Tibial artery (tissue), 4 donors: ENCODE measurements around the gene SPOCK2.

Experiments
- DNase-seq, 2 donors: peaks; one replicate each; pipeline ENCODE4 v3.0.0-alpha.2; 2019
- H3K27ac ChIP-seq, 2 donors: fragments of 200-600 bp; sonication (generic) in 1 of 2; 1 replicate in 1 of 2; 2 replicates in 1 of 2; pipeline ENCODE4 v1.5.1; 2018 to 2019; ENCODE audit warnings: mild to moderate bottlenecking in 1 of 2
- H3K27me3 ChIP-seq, 2 donors: fragments of 200-600 bp; sonication (generic) in 1 of 2; one replicate each; pipeline versions ENCODE4 v1.5.1 to v1.6.0; 2016 to 2019
- H3K36me3 ChIP-seq, 3 donors: fragments of 200-600 bp; sonication (generic) in 2 of 3; one replicate each; pipeline ENCODE4 v1.5.1; 2016 to 2019; ENCODE audit warnings: mild to moderate bottlenecking in 2 of 3
- H3K4me1 ChIP-seq, 4 donors: fragments of 200-600 bp; sonication (generic) in 2 of 4; 1 replicate in 3 of 4; 2 replicates in 1 of 4; pipeline ENCODE4 v1.5.1; 2016 to 2019
- H3K4me3 ChIP-seq, 2 donors: fragments of 200-600 bp; sonication (generic) in 1 of 2; 1 replicate in 1 of 2; 2 replicates in 1 of 2; pipeline ENCODE4 v1.5.1; 2018 to 2019; ENCODE audit warnings: mild to moderate bottlenecking in 2 of 2
- H3K9me3 ChIP-seq, 3 donors: fragments of 200-600 bp; sonication (generic) in 1 of 3; one replicate each; pipeline ENCODE4 v1.5.1; 2016 to 2019
- intact Hi-C: fragments of 100-400 bp; cut with DNase I; formaldehyde crosslinking; loops from one replicate; pipeline ENCODE4 v1.15.0; 2023; ENCODE audit warnings: low total_unique reads
- TF ChIP-seq, protein P1 (sequence below), 2 experiments: fragments of 200-600 bp in 1 of 2; fragments of 450-650 bp in 1 of 2; IDR thresholded peaks; one replicate each; pipeline ENCODE4 v1.5.1; 2017 to 2019; ENCODE audit warnings: antibody characterized with exemption in 2 of 2, mild to moderate bottlenecking in 1 of 2, moderate library complexity in 1 of 2

Gene SPOCK2

DNA sequence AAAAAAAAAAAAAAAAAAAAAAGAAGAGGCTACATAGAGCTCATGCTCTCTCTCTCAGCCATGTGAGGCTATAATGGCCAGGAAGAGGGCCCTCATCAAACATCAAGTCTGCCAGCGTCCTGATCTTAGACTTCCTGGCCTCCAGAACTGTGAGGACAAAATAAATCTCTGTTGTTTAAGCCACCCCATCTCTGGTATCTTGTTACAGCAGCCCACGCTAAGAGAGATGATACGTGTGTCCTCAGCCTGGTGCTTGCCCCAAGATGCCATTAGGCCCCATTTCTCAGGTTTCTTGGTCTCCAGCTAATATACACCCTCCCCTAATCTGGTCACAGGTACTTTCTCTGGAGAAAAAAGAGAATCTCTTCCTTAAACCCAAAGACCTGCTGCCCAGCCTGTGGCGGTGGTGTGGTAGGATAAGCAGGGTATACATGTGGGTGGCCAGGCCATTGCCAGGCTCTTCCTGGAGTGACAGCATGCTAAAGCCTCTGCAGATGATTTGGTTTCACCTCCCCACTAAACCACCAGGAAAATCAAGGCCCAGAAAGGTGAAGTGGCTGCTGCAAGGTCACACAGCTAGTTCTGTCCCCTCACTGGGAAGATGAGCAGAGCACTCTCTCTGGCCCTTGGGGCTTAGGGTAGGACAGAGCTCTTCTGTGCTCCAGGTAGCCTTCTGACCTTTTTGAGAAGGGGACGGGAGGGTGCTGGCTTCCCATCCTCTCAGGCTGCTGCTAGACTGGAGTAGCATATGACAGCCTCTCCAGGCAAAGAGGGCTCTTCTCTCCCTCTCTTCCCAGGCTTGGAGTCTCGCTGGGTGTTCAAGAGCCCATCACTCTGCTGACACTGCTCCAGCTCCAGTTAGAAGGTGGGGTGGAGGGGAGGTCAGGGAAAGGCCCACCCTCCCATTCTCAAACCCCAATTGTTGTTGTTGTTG, 5.2 kb downstream of the SPOCK2 start:
- H3K27me3 ChIP-seq: peaks cover 3 to 16% of the 10 kb centered on the region in 2 donors
- H3K27ac ChIP-seq: no peak overlapping the region
- DNase-seq: no peak
- H3K4me1 ChIP-seq: peaks cover 0 to 14% (median 12%) of the 10 kb centered on the region in 4 donors
- intact Hi-C loops: no loop called here
- no peaks in the 10 kb centered on the region for H3K36me3 ChIP-seq
- no peak overlapping the region for H3K4me3 ChIP-seq
- H3K9me3 ChIP-seq: no peaks in the 10 kb centered on the region
- TF ChIP-seq, protein P1, sequence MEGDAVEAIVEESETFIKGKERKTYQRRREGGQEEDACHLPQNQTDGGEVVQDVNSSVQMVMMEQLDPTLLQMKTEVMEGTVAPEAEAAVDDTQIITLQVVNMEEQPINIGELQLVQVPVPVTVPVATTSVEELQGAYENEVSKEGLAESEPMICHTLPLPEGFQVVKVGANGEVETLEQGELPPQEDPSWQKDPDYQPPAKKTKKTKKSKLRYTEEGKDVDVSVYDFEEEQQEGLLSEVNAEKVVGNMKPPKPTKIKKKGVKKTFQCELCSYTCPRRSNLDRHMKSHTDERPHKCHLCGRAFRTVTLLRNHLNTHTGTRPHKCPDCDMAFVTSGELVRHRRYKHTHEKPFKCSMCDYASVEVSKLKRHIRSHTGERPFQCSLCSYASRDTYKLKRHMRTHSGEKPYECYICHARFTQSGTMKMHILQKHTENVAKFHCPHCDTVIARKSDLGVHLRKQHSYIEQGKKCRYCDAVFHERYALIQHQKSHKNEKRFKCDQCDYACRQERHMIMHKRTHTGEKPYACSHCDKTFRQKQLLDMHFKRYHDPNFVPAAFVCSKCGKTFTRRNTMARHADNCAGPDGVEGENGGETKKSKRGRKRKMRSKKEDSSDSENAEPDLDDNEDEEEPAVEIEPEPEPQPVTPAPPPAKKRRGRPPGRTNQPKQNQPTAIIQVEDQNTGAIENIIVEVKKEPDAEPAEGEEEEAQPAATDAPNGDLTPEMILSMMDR (IDR thresholded peaks at IDR 0.05): no peak

DNA sequence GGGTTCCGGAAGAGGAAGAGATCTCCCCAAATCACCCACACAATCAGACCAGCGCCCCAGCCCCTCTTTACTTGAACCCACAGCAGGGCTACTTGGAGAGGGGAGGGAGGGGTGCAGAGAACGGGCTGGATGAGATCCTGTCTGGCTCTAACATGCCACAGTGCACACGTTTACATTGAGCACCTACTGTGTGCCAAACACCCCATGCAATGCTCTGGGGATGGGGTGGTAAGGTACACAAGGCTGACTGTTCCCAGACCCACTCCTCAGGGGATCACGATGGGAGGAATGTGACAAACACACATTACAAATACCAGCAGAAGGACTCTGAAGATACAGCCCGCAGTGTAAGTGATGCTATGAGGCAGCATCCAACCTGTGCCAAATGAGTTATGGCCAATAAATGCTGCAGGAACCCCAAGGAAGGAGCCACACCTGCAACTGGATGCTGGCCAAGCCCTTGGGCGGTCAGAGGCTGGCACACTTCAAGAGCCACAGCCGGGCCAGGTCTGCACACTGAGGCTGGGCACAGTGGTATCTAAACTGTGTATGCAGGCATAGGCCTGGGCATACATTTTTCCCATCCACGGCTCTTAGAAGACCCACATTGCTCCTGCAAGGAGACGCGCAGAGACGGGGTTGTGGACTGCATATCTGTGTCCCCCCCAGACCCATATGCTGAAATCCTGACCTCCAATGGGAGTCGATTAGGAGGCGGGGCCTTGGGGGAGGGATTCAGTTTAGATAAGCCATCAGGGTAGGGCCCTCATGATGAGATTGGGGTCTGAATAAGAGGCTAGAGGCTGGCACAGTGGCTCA, 6.4 kb downstream of the SPOCK2 start:
- no peak for DNase-seq
- intact Hi-C loops: no loop called here
- no peaks in the 10 kb centered on the region for H3K9me3 ChIP-seq
- H3K4me1 ChIP-seq: peaks cover 0 to 3% (median under 1%) of the 10 kb centered on the region in 4 donors
- peaks cover 0 to 5% of the 10 kb centered on the region in 2 donors for H3K27me3 ChIP-seq
- no peak overlapping the region for H3K27ac ChIP-seq
- TF ChIP-seq, protein P1 (IDR thresholded peaks at IDR 0.05): no peak
- H3K4me3 ChIP-seq: no peak overlapping the region
- no peaks in the 10 kb centered on the region for H3K36me3 ChIP-seq

DNA sequence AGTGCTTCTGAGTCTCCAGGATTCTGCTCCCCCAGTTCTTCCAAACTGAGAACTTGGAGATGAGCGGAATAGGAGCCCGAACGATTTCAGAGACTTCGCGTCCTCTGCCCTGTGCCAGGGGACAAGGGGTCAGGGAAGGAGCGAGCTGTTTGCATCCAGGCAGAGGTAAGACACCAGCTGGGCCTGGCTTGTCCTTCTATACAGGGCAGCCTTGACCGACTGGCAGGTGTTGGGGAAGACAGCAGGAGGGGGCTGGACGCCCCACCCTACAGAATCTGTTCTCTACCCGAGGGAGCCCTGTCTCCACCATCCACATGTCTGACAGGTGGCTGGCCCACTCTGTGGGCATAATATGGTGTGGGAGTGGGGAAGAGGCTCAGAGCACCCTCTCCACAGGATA, 7.1 kb downstream of the SPOCK2 start:
- no peaks in the 10 kb centered on the region for H3K4me1 ChIP-seq
- intact Hi-C loops: no loop called here
- DNase-seq: no peak
- H3K27me3 ChIP-seq: no peaks in the 10 kb centered on the region
- TF ChIP-seq, protein P1 (IDR thresholded peaks at IDR 0.05): no peak
- no peaks in the 10 kb centered on the region for H3K36me3 ChIP-seq
- H3K4me3 ChIP-seq: no peak overlapping the region
- H3K9me3 ChIP-seq: no peaks in the 10 kb centered on the region
- no peak overlapping the region for H3K27ac ChIP-seq

DNA sequence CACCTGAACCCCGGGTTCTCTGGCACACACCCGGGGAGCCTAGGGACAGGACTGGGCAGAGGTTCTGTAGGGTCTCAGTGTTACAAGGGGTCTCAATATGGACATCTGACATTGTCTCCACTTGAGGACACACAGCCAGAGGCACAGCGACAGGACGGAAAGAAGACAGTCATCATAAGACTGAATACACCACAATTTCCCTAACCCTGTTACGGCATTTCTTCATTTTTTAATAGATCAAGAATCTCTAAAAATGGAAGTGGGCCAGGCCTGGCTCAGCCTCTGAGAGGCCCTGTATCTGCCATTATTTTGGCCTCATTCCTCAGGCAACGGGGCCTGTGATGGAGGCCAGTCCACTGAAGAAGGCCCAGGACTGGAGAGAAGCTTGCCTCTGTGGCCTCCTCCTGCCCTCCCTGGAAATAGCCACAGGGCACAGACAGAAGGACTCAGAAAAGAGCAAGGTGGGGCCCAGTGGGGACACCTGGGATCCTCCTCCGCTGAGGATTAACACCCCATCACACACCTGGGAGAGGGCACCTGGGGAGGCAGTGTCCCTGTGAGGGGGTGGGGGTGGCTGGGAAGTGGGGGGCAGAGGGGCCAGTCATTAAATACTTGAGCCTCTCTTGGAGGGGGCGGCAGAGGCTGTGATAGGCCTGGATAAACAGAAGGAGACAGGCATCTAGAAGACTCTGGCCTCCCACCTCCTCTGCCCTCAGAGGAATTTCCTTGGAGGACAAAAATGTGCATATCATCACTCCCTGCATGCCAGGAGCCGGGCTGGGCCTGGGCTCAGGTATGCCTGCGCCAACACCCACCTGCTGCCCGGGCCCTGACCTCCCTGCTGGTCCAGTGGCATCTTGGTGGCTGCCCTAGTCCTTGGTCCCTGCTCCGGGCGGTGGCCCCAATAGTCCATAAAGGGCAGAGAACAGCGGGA, 8.0 kb downstream of the SPOCK2 start:
- no peak for DNase-seq
- no peak overlapping the region for H3K27ac ChIP-seq
- H3K36me3 ChIP-seq: no peaks in the 10 kb centered on the region
- no peak overlapping the region for H3K4me3 ChIP-seq
- peaks cover 0 to 3% of the 10 kb centered on the region in 2 donors for H3K27me3 ChIP-seq
- intact Hi-C loops: no loop called here
- no peaks in the 10 kb centered on the region for H3K4me1 ChIP-seq
- TF ChIP-seq, protein P1 (IDR thresholded peaks at IDR 0.05): no peak
- no peaks in the 10 kb centered on the region for H3K9me3 ChIP-seq

DNA sequence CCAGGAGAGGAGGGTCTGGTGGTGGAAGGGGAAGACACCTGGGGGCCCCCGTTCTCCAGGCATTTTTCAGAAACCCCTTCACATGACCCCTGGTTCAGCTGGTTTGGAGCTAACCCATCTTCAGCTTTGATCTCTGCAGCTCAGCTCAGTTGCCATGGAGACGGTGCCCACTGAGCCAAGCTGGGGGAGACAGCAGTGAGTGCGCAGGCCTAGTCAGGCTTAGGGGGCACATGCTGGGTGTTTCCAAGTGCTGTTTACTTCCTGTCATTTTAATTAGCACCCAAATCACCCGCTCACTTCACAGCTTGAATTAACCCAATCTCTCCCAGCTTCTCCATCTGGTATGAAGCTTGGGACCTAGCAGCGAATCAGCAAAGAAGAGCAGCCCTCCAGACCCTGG, 9.0 kb downstream of the SPOCK2 start:
- Histone ChIP-seq H3K27ac (no peak overlapping the region), H3K9me3 (no peaks in the 10 kb centered on the region), H3K4me1 (no peaks in the 10 kb centered on the region), H3K4me3 (no peak overlapping the region), H3K36me3 (no peaks in the 10 kb centered on the region), H3K27me3 (peaks cover 0 to 3% of the 10 kb centered on the region in 2 donors)
- intact Hi-C loops: no loop called here
- TF ChIP-seq, protein P1 (IDR thresholded peaks at IDR 0.05): no peak
- no peak for DNase-seq
